Measurements from ENCODE around the gene HAUS1.
"Not testable (repeated sequence)": the region's sequence is repeated elsewhere in the genome, so short reads cannot be mapped to it uniquely, and the experiment has no call there.

Gene HAUS1

DNA sequence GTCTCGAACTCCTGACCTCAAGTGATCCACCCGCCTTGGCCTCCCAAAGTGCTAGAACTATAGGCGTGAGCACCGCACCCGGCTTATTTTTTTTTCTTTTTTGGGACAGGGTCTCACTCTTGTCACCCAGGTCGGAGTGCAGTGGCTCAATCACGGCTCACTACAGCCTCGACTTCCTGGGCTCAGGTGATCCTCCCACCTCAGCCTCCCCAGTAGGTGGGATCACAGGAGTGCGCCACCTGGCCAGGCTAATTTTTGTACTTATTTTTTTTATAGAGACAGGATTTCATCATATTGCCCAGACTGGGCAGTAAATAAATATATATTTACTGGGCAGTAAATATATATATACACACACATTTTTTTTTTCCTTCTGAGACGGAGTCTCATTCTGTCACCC, 8.7 kb upstream of the HAUS1 start:
- DNase-seq, result no peak

DNA sequence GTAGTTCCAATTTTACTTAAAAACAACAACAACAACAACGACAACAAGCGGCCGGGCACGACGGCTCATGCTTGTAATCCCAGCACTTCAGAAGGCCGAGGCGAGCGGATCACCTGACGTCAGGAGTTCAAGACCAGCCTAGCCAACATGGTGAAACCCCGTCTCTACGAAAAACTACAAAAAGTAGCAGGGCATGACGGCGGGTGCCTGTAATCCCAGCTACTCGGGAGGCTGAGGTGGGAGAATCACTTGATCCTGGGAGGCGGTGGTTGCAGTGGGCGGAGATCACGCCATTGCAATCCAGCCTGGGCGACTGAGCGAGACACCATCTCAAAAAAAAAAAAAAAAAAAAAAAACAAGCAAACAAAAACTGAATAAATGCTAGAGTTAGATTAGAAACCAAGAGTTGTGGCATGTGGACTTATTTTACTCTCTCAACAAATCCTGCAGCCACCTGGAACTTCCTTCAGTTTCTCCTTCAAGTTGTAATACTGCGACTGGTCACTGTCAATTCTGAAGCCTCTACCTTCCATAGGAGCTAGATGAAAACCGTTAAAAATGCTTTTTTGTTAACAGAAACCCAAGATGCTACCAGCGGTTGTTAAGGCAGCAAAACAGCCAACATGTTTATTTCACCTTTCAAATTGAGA, 7.4 kb upstream of the HAUS1 start:
- no peak for DNase-seq

GRCh38 chr18:46097431-46097800, 6.8 kb upstream of the HAUS1 start:
- no peak for DNase-seq

GRCh38 chr18:46097801-46098615, 6.2 kb upstream of the HAUS1 start, which contains the start of gene ATP5F1A:
ATP5F1A (minus strand) TSS chr18:46098296; CDS start chr18:46098231, 65 bp downstream.
- DNase-seq, result peak; percentile 84

- DNase-seq, result no peak
Measured at GRCh38 chr18:46098616-46098933, 5.6 kb upstream of the HAUS1 start.

DNA sequence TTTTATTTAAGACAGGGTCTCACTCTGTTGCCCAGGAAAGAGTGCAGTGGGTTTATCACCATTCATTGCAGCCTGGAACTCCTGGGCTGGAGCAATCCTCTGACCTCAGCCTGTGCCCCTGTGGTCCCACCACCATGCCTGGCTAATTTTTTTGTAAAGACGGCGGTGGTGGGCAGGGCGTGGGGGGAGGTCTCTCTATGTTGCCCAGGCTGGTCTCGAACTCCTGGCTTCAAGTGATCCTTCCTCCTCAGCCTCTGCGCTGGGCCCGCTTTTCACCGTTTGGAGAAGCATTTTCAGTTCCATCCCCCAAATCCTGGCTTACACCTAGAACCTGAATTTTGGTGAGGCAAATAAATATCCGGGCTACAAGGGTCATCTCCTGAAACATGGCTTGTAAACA, 4.7 kb upstream of the HAUS1 start:
- no peak for DNase-seq

DNA sequence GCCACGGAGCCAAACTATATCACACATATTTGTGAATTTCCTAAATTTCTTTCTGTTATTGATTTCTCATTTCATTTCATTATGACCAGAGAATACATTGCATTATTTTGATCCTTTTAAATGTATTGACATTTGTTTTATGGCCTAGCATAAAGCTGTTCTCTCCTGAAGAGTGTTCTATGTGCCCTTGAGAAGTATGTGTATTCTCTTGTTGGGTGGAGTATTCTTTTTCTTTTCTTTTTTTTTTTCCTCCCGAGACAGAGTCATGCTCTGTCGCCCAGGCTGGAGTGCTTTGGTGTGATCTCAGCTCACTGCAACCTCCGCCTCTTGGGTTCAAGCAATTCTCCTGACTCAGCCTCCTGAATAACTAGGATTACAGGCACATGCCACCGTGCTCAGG, 5.2 kb downstream of the HAUS1 start:
- no peak for DNase-seq

GRCh38 chr18:46110406-46110805, 6.2 kb downstream of the HAUS1 start:
- no peak for DNase-seq

DNA sequence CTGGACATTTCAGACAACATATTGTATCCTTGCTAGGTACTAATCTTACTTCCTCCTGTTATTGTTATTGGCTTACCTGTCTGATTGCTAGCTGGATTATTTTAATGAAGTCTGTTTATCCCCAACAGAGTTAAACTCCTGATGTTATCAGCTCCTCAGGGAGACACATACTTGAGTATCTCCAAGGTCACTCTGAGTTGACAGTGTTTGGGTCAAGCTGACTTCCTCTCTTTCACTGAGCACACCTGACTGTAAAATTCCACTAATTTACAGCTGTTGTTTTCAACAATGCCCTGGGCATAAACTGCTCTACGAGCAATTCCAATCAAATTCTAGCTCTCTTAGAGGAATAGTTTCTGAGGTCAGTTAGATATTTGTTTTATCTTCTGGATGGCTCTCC, 9.6 kb downstream of the HAUS1 start:
- no peak for DNase-seq

- DNase-seq, result not testable (repeated sequence)
Measured at GRCh38 chr18:46126625-46127024, 22.4 kb downstream of the HAUS1 start.

DNA sequence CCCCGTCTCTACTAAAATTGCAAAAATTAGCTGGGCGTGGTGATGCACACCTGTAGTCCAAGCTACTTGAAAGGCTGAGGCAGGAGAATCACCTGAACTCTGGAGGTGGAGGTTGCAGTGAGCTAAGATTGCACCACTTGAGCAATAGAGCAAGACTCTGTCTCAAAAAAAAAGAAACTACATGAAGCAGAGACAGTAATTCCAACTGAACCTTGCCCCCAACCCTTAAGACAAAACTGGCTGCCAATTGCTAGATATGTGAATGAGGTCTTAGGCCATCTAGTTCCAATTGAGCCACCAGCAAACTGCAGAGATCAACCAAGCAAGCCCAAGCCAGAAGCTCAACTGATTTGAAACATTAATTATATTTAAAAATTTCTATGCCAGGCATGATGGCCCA, 25.9 kb downstream of the HAUS1 start:
- DNase-seq, result no peak

GRCh38 chr18:46130549-46130948, 26.4 kb downstream of the HAUS1 start:
- DNase-seq, result not testable (repeated sequence)

- no peak for DNase-seq
Measured at GRCh38 chr18:46133534-46133933, 29.3 kb downstream of the HAUS1 start.

DNA sequence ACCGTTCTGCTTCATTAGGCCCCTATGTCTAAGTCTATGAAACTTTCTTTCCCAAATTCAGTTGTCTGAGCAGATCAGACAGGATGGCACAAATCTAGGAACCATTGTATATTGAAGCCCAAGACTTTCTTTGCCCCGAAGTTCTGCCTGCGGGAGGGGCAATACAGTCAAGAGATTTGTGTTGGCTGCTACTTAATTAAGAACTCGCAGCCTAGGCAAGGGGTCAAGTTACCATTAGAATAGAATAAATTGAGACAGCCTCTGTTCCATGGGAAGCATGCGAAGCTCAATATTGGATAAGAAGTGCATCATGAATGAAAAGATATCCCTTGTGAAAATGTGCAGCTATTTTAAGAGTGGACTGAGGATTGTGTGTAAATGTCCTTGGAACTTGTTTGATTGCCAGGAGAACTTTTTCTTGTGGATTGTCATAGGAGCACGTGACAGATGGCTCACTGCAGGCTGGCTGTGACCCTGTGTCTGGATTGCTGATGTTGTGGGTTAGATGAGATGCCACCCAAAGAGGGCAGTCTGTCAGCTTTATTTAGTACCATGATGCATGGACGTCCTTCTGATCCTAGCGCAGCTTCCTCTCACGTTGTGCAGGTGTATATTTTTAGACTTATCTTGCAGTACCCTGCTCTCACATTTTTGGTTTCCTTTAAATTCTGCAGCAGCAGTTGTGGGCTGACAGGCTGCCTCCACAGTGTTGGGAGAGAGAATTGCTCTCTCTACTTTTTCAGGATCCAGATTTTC, 30.9 kb downstream of the HAUS1 start:
- DNase-seq, result peak; percentile 12

- DNase-seq, result no peak
Measured at GRCh38 chr18:46140173-46140572, 36.0 kb downstream of the HAUS1 start.

DNA sequence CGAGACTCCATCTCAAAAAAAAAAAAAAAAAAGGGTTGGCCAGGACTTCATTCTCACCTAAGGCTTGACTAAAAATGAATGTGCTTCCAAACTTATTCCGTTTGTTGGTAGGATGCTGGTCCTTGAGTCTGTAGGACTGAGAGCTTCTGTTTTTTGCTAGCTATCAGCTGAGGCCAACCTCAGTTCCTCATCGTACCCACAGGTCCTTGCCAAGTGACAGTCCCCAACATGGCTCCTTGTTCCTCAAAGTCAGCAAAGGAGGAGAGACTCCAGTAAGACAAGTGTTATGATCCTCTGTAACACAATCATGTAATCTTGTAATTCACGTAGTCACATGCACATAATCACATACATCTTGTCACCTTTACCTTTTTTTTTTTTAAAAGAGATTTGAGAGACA, 37.0 kb downstream of the HAUS1 start:
- no peak for DNase-seq

- peak; percentile 61 for DNase-seq
Measured at GRCh38 chr18:46148810-46149209, 44.6 kb downstream of the HAUS1 start.

- DNase-seq, result peak; percentile 77
Measured at GRCh38 chr18:46152436-46152807, 48.2 kb downstream of the HAUS1 start.

DNA sequence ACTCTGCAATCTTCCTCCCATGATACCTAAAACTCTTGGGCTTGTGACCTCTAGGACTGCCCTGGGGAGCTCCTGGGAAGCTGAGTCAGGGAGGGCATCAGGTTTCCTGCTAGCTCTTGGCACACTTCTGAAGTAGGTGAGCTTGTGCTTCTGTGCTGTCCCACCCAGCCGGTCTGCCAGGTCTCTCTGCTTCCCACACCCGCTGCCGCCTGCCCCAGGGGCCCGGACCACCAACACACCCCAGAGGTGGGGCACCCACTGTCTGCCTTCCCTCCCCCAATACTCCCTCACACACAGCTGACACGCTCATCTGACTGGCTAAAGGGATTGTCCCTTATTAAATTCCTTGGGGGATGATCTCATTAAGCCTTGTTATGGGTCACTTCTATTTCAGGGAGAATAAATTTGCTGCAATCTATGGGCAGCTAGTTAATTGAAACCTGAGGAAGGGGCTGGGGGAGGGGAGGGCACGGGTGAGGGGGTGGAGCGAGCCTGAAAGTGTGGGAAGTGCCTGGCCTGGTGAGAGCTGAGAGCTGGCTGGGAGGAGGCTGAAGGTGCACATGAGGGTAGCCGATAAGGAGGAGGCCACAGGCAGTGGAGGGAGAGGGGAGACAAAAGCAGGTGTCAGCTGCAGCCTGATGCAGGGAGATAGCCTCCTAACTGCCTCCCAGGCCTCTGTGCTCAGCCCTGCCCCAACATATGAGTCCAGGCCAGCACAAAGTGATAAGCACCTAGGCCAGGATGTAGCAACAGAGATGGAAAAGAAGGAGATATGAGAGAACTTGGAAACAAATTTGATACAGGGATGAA, 48.8 kb downstream of the HAUS1 start:
- peak; percentile 37 for DNase-seq

- peak; percentile 97 for DNase-seq
Measured at GRCh38 chr18:46155641-46156051, 51.5 kb downstream of the HAUS1 start.

DNA sequence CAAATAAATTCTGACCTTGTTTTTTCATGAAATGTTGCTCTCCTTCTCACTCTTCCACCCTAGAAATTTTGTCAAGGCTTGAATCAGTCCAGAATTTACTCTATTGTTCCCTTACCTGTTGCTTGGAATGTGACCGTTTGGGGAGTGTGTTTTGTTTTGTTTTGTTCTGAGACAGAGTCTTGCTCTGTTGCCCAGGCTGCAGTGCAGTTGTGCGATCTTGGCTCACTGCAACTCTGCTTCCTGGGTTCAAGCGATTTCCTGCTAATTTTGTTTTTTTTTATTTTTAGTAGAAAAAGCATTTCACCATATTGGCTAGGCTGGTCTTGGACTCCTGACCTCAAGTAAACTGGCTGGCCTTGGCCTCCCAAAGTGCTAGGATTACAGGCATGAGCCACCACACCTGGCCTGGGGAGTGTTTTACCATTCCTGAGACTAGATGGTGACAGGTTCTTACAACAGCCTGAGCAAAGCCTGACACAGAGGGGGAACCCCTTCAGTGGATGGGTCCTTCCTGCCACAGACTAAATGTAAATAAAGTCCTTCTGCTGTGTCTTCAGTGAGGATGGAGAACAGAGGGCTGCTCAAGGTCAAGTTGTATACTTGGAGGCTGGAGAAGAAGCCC, 52.0 kb downstream of the HAUS1 start:
- no peak for DNase-seq

- DNase-seq, result no peak
Measured at GRCh38 chr18:46156843-46157242, 52.7 kb downstream of the HAUS1 start.

All from fibroblast of skin of back (primary cell).